Ureter (tissue), 1 donor: ENCODE measurements around the gene ARHGAP26. TPM values are rescaled to one million over a fixed set of nuclear protein-coding genes. Genes with fewer than 3 reads are reported as not detected.
"Not testable (repeated sequence)": the region's sequence is repeated elsewhere in the genome, so short reads cannot be mapped to it uniquely, and the experiment has no call there.

Experiments used
- DNase-seq: peaks from one replicate; pipeline ENCODE4 v3.0.0-alpha.2; 2020; ENCODE audit warnings: low spot score
- total RNA-seq: library from RNA; stranded (reverse); gene quantifications from one replicate; pipeline ENCODE4 v1.2.4, GENCODE V29; 2023
- donor health status: DM: yes; HTN: yes; CAD: no.

The ARHGAP26 gene
- total RNA-seq, 1 donor from 2014 or later: 46.9 TPM

DNA sequence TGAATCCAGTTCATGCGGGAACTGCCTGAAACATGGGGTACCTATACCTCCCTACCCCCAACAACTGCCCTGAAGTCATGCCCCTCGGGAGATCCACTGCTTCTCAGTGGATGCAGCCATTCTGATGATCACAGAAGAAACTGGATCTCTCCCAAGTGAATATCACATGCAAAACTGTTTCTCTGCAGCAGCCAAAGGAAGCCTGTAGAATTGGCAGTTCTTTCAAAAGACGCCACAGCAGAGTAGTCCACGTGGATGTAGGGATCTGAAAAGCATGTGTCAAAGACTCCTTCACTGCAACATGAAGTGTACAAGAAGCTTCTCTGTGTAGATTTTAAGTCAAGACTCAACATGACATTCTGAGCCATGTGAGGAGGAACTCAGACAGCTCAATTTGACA lies 346.6 kb downstream of the ARHGAP26 start:
- no peak for DNase-seq

DNA sequence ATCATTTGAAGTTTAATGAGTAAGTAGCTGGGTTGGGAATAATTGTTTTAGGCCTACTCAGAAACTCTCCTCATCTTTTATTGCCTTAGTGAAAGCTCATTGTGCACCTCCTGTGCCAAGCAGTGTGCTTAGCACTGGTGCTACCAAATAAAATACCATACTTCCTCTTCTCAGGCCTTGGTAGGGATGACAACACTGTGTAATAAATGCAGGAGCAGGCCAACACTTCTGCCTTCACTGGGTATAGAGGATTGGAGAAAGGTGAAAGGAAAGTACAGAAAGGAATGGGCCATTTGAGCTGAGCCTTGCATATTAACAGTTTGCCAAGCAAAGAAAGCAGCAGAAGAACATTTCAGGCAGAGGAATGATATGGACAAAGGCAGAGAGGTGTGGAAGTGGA lies 347.6 kb downstream of the ARHGAP26 start:
- no peak for DNase-seq

DNA sequence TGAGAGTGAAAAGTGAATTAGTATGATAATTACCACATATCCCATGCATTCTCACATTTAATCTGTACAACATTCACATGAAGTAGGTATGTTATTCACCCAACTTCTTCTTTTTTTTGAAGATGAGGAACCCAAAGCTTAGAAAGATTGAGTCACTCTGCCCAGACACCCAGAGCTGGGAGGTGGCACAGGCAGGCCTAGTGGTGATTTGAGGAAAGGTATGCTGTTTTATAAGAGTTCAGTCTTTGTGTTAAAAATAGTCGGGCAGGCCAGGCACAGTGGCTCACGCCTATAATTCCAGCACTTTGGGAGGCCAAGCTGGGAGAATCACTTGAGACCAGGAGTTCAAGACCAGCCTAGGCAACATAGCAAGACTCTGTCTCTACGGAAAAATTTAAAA lies 348.0 kb downstream of the ARHGAP26 start:
- DNase-seq: no peak

DNA sequence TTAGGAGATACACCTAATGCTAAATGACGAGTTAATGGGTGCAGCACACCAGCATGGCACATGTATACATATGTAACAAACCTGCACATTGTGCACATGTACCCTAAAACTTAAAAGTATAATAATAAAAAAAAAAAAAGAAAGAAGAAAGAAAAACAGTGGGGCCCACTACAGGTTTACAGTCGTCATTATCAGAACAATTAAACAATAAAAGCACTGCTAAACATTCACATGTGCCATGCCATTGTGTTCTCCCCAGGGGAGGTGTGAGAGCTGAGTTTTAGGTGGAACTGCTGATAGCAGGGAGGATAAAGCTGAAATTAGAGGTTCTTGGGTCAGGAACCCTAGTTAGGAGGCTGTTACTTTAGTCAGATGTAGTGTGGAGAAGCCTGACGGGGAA lies 348.6 kb downstream of the ARHGAP26 start:
- not testable (repeated sequence) for DNase-seq

GRCh38 chr5:143119291-143119769 lies 349.2 kb downstream of the ARHGAP26 start:
- DNase-seq: no peak

DNA sequence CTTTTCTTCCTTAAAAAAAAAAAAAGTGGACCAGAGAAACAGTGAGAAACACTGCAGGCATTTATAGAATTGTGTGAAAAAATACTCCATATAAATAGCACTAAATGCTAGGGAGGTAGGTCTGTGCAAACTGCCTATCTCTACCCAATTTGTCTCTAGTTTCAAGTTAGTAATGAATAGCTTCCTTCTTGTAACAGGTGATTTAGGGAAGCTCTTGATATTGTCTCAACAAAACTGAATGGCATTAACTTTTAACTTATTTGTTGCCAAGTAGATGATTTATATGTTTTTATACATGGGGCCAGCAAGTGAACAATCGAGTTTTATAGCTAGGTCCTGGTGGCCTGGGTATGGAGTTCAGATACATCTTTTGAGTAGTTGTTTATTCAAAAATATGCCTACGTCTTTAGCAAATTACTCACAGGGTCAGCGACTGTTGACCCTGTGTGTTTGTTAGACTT lies 349.7 kb downstream of the ARHGAP26 start:
- no peak for DNase-seq

GRCh38 chr5:143120460-143121134 lies 350.4 kb downstream of the ARHGAP26 start:
- no peak for DNase-seq

- no peak for DNase-seq
Observed at GRCh38 chr5:143121135-143121475, 350.9 kb downstream of the ARHGAP26 start.

GRCh38 chr5:143124593-143124992 lies 354.4 kb downstream of the ARHGAP26 start:
- no peak for DNase-seq

GRCh38 chr5:143126174-143127019 lies 356.2 kb downstream of the ARHGAP26 start:
- no peak for DNase-seq

DNA sequence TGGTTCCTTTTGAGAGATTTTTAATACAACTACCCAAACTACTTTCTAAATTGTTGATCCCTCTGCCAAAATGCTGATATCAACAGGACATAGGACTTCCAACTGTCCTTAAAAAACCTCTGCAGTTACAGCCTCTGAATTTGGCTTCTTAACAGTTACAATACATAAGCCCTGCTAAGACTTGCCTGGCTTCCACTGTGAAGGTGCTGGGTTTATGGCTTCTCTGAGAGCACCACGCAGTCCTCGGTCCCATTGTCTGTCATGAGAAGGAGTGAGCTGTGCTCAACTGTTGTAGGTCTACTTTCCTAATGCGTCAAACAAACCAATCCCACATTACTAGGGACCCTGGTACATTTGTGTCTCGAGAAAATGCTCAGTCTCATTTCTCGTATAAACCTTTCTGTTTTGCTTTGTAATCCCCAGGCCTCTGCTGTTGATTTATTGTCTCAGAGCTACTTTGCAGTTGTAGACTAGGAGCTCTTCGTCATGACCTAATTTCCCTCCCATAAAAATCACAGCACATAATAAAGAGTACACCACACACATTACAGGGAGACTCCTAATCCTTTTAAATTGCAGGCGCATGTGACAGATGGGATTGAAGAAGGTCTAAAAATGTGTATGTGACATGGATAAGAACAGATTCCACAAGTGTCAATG lies 358.4 kb downstream of the ARHGAP26 start:
- DNase-seq: no peak

DNA sequence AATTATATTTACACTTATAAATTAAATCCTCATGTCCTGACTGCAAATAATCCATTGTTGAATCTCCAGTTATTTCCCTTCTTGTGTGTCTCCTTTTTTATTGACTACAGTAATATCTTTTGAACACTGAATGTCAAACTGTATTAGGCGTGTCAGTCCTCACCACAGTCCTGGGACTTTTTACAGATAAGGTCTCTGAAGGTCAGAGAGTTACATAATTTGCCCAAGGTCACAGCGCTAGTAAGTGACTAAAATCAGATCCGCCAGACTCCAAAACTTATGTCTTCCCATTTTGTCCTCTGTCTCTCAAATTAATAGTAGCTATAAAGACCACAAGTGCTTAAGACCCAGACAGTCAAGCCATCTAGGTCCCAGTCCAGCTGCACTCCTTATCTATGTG lies 359.0 kb downstream of the ARHGAP26 start:
- DNase-seq: no peak

DNA sequence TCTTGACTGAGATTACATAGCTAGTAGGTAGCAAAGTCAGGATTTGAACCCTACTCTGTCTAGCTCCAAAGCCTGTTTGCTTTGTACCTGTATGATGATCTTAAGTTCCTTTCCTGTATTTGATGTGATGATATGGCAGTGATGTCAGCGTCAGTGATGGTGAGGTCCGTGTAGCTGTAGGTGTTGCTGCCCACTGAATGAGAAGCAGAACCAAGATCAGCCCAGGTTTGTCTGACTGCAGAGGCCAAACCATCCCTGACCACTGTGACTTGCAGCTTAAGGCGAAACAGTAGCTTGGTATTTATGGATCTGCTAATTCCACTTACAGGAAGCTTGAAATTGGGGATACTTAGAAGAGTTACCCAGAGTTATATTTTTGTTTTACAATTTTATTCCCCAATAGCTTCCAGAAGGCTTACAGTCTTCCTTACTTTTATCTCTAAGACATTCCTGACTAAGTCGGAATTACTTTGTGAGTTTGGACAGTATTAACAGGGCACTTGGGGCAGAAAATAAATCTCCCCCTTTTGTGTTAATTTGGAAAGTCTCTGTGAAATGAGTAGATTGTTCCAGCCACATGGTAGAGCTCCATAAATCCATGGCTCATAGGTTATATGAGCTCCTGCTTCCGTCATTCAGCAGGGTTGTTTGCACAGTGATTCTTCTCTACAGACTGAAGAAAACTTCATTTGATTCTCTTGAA lies 359.9 kb downstream of the ARHGAP26 start:
- no peak for DNase-seq

- no peak for DNase-seq
Observed at GRCh38 chr5:143130613-143131305, 360.6 kb downstream of the ARHGAP26 start.

DNA sequence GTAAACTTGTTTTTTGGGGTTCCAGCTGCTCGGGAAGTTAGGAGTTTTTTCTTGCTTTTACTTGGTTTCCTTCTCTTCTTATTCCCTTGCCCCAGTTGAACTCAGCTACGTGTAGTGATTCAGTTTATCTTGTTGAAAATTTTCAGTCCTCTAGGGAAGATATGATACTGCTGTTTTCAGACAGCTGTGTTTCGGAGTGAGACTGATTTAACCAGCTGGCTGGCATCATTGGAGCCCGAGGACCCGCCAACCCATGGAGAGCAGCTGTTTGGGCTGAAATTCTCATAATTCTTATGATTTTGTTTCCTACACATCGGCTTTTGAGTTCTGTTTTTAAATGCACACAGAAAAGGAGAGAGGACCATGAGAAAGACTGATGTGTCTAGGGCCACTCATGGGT lies 361.8 kb downstream of the ARHGAP26 start:
- no peak for DNase-seq

GRCh38 chr5:143132739-143133138 lies 362.6 kb downstream of the ARHGAP26 start:
- no peak for DNase-seq

- no peak for DNase-seq
Observed at GRCh38 chr5:143133721-143134120, 363.5 kb downstream of the ARHGAP26 start.

DNA sequence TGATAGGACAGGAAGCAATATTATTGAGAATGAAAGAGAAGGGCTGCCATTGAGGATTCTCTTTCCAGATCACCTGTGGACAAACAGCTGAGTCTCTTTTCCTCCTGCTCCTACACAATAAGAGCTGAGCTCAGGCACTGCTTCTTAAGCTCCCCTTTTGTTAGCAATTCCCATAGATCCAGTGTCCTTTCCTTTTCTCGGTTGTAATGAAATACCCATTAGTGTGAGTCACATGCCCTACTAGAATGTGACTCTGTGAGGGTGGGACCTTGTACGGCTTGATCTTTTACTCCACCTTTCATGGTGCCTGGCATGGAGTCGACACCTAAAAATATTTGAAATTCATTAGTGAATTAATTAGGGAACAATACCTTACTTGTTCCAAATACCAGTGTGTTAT lies 364.1 kb downstream of the ARHGAP26 start:
- no peak for DNase-seq

DNA sequence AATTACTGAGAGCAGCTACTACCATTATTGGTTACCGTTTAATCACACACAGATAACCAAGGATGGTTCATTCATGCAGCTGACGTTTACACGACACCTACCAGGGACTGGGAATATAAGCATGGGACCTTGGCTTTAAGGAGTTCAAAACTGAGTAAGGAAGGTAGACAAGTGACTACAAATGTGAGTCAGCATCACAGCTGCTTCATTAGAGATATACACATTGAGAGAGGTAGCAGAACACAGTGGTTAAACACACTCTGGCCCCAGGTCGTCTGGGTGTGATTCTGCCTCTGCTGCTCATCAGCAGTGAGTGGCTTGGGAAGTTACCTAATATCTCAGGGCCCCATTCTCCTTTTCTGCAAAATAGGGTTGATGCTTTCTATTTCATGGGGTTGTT lies 364.7 kb downstream of the ARHGAP26 start:
- no peak for DNase-seq

- DNase-seq: no peak
Observed at GRCh38 chr5:143135832-143136551, 365.8 kb downstream of the ARHGAP26 start.

DNA sequence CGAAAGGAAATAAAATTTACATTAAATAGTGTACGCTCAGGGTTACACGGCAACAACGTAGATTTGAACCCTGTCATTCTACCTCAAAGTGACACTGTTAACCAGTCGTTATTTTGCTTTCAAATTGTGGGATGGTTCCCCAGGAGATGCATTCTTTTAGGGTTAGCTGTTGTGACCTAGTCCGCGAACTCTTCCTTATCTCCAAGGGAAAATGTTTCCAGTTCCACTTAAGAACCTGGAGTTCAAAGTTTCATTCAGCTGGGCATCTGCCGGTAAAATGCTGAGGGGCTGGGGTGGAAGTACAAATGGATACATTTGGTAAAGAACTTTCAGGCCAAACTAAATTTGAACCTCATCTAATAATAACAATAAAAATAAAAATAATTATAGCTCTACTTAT lies 368.7 kb downstream of the ARHGAP26 start:
- DNase-seq: no peak
